Astrocyte (in vitro differentiated cells and primary cell): ENCODE results near the gene VRTN.

Experiments used
- CTCF ChIP-seq: IDR thresholded peaks from 2 replicates; pipeline ENCODE4 v1.5.1; 2011; ENCODE audit warnings: low read depth, mild to moderate bottlenecking, inconsistent platforms, low read length, moderate library complexity; ENCODE audit not compliant: insufficient read depth
- EZH2 ChIP-seq: IDR thresholded peaks from 2 replicates; pipeline ENCODE4 v1.6.1; 2012; ENCODE audit warnings: mild to moderate bottlenecking, low read length, inconsistent platforms; ENCODE audit not compliant: insufficient read depth

- TF ChIP-seq CTCF (no peak), EZH2 (no peak)
These were observed 523 bp upstream of the VRTN start for GRCh38 chr14:74347795-74348100.
